Liver (tissue), 3 donors: ENCODE results near the gene SYT13.

Experiments
- GABPA ChIP-seq, 2 donors: IDR thresholded peaks in 1 of 2; conservative IDR thresholded peaks in 1 of 2; 2 replicates each; pipeline ENCODE4 v1.6.1; 2016; ENCODE audit warnings: antibody characterized with exemption in 2 of 2, mild to moderate bottlenecking in 1 of 2, moderate library complexity in 1 of 2
- HNF4G ChIP-seq: IDR thresholded peaks from 2 replicates; pipeline ENCODE4 v1.6.1; 2016; ENCODE audit warnings: antibody characterized with exemption
- RAD21 ChIP-seq, 2 donors: IDR thresholded peaks; 2 replicates each; pipeline ENCODE4 v1.6.1; 2016; ENCODE audit warnings: antibody characterized with exemption in 2 of 2, mild to moderate bottlenecking in 2 of 2
- SP1 ChIP-seq: IDR thresholded peaks from 2 replicates; pipeline ENCODE4 v1.6.1; 2018; ENCODE audit warnings: antibody characterized with exemption, mild to moderate bottlenecking
- TAF1 ChIP-seq: conservative IDR thresholded peaks from 2 replicates; pipeline ENCODE4 v1.6.1; 2016; ENCODE audit warnings: antibody characterized with exemption, mild to moderate bottlenecking
- YY1 ChIP-seq: IDR thresholded peaks from 2 replicates; pipeline ENCODE4 v1.6.1; 2016; ENCODE audit warnings: antibody characterized with exemption, mild to moderate bottlenecking
- TF ChIP-seq, protein P1 (sequence below): fragments of 150-350 bp; IDR thresholded peaks from 2 replicates; pipeline ENCODE4 v1.5.1; 2017; ENCODE audit warnings: improper control_type of control experiment, low read depth, low read length; ENCODE audit not compliant: missing input control
- TF ChIP-seq, protein P2 (sequence below): IDR thresholded peaks from 2 replicates; pipeline ENCODE4 v1.6.1; 2016; ENCODE audit warnings: antibody characterized with exemption
- TF ChIP-seq, protein P3 (sequence below): IDR thresholded peaks from 2 replicates; pipeline ENCODE4 v1.6.1; 2016; ENCODE audit warnings: antibody characterized with exemption
- donor health status: healthy.
- donor health status: healthy.

DNA sequence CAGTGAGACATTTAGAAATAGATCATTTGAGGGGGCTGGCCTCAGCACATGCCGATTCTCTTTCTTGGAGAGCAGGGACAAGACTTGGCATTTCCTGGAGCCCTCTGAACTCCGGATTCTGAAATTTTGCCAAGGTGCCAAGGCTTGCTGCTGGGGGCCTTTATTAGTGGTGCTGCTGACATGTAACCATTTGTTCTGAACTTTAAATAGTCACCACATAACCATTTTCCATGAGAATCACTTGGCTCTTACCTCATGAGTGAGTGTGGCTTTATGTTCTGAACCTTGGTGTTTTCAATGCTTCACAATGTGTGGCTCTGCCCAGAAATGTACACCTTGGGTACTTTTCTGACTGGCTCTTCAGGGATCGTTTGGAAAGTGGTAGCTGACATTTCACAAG is 33.3 kb downstream of the SYT13 start:
- TF ChIP-seq GABPA (IDR thresholded peaks at IDR 0.05 in 1 of 2, conservative IDR thresholded peaks at IDR 0.05 in 1 of 2), result no peak
- TF ChIP-seq, protein P1, sequence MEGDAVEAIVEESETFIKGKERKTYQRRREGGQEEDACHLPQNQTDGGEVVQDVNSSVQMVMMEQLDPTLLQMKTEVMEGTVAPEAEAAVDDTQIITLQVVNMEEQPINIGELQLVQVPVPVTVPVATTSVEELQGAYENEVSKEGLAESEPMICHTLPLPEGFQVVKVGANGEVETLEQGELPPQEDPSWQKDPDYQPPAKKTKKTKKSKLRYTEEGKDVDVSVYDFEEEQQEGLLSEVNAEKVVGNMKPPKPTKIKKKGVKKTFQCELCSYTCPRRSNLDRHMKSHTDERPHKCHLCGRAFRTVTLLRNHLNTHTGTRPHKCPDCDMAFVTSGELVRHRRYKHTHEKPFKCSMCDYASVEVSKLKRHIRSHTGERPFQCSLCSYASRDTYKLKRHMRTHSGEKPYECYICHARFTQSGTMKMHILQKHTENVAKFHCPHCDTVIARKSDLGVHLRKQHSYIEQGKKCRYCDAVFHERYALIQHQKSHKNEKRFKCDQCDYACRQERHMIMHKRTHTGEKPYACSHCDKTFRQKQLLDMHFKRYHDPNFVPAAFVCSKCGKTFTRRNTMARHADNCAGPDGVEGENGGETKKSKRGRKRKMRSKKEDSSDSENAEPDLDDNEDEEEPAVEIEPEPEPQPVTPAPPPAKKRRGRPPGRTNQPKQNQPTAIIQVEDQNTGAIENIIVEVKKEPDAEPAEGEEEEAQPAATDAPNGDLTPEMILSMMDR, result no peak
- no peak for TF ChIP-seq HNF4G
- no peak for TF ChIP-seq TAF1
- TF ChIP-seq, protein P2, sequence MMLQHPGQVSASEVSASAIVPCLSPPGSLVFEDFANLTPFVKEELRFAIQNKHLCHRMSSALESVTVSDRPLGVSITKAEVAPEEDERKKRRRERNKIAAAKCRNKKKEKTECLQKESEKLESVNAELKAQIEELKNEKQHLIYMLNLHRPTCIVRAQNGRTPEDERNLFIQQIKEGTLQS, result no peak
- no peak for TF ChIP-seq YY1
- TF ChIP-seq RAD21 (IDR thresholded peaks at IDR 0.05), result no peak
- TF ChIP-seq, protein P3, sequence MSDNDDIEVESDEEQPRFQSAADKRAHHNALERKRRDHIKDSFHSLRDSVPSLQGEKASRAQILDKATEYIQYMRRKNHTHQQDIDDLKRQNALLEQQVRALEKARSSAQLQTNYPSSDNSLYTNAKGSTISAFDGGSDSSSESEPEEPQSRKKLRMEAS, result no peak
- no peak for TF ChIP-seq SP1
